A673 (cell line): Measurements from ENCODE around the gene IQGAP2.

ENCODE experiments used
- EZH2 ChIP-seq: fragments of 200-600 bp; sonication (generic); IDR thresholded peaks from 2 replicates; pipeline ENCODE4 v1.6.1; 2017; ENCODE audit warnings: borderline replicate concordance, low read depth, mild to moderate bottlenecking, mixed read lengths, antibody characterized with exemption, low read length; ENCODE audit not compliant: poor library complexity, severe bottlenecking
- TF ChIP-seq, protein P1 (sequence below): fragments of 300-800, 200-600 bp; sonication (generic); conservative IDR thresholded peaks from 2 replicates; pipeline ENCODE4 v1.5.1; 2017; ENCODE audit warnings: low read depth, mild to moderate bottlenecking, antibody characterized with exemption, low read length, moderate library complexity, mixed read lengths

DNA sequence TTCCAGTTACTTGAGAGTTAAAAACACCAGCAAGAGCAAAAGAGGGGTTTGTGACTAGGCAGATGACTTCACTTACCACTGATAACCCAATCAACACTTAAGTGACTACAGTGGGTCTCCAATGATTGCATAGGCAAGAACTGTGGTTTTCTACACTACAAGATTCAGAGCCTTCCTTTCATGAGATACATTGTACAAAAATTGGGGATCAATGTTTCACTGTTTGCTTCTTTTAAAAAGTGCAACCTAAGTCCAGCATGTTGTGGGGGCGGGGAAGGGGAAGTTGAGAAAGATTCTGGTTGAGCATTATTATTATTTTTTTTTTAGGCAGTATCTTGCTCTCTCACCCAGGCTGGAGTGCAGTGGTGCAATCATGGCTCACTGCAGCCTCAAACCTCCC lies 3.6 kb downstream of the IQGAP2 start:
- TF ChIP-seq, protein P1, sequence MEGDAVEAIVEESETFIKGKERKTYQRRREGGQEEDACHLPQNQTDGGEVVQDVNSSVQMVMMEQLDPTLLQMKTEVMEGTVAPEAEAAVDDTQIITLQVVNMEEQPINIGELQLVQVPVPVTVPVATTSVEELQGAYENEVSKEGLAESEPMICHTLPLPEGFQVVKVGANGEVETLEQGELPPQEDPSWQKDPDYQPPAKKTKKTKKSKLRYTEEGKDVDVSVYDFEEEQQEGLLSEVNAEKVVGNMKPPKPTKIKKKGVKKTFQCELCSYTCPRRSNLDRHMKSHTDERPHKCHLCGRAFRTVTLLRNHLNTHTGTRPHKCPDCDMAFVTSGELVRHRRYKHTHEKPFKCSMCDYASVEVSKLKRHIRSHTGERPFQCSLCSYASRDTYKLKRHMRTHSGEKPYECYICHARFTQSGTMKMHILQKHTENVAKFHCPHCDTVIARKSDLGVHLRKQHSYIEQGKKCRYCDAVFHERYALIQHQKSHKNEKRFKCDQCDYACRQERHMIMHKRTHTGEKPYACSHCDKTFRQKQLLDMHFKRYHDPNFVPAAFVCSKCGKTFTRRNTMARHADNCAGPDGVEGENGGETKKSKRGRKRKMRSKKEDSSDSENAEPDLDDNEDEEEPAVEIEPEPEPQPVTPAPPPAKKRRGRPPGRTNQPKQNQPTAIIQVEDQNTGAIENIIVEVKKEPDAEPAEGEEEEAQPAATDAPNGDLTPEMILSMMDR = no peak
- no peak for TF ChIP-seq EZH2
